HCT116 (cell line): ENCODE measurements around the gene CTIF.

Experiments
- ATF3 ChIP-seq: IDR thresholded peaks from 2 replicates; pipeline ENCODE4 v1.6.1; 2012
- CTCF ChIP-seq, 3 experiments: fragments of 200-600 bp in 1 of 3; sonication (generic) in 1 of 3; IDR thresholded peaks in 2 of 3; conservative IDR thresholded peaks in 1 of 3; 2 replicates each; pipeline ENCODE4 v1.5.1; 2012 to 2017; ENCODE audit warnings: low read depth in 2 of 3, low read length in 2 of 3, antibody characterized with exemption in 1 of 3, borderline replicate concordance in 1 of 3, control low read depth in 1 of 3, mild to moderate bottlenecking in 1 of 3, mixed read lengths in 1 of 3, mixed run types in 1 of 3, moderate library complexity in 1 of 3; ENCODE audit not compliant: insufficient read depth in 1 of 3
- EGR1 ChIP-seq: IDR thresholded peaks from 2 replicates; pipeline ENCODE4 v1.6.1; 2012; ENCODE audit warnings: low read depth
- EZH2 ChIP-seq: fragments of 200-600 bp; sonication (generic); IDR thresholded peaks from 2 replicates; pipeline ENCODE4 v1.6.1; 2017; ENCODE audit warnings: antibody characterized with exemption, mixed run types
- EZH2phosphoT487 ChIP-seq: fragments of 200-600 bp; IDR thresholded peaks from 2 replicates; pipeline ENCODE4 v1.6.1; 2018; ENCODE audit warnings: antibody characterized with exemption, borderline replicate concordance
- JUND ChIP-seq: IDR thresholded peaks from 2 replicates; pipeline ENCODE4 v1.6.1; 2012
- POLR2A ChIP-seq: IDR thresholded peaks from 2 replicates; pipeline ENCODE4 v1.7.0; 2011; ENCODE audit warnings: borderline replicate concordance; ENCODE audit not compliant: insufficient read depth, insufficient read length; ENCODE audit errors: extremely low read depth
- POLR2AphosphoS5 ChIP-seq: IDR thresholded peaks from 2 replicates; pipeline ENCODE4 v1.6.1; 2011; ENCODE audit warnings: mild to moderate bottlenecking, low read depth, low read length, moderate library complexity
- REST ChIP-seq: IDR thresholded peaks from 2 replicates; pipeline ENCODE4 v1.6.1; 2012; ENCODE audit warnings: low read depth
- SP1 ChIP-seq: IDR thresholded peaks from 2 replicates; pipeline ENCODE4 v1.6.1; 2012; ENCODE audit warnings: low read depth
- ZNF274 ChIP-seq: fragments of 200-500 bp; sonication (Bioruptor generic); IDR thresholded peaks from 2 replicates; pipeline ENCODE4 v1.6.1; 2014; ENCODE audit warnings: mild to moderate bottlenecking, low read depth, low read length, inconsistent platforms

- TF ChIP-seq CTCF (IDR thresholded peaks at IDR 0.05 in 2 of 3, conservative IDR thresholded peaks at IDR 0.05 in 1 of 3; ENCODE audit: borderline replicate concordance in 1 of 3, insufficient read depth in 1 of 3, low read depth in 2 of 3, low read length in 2 of 3) (no peak), REST (no peak), EZH2 (no peak), ATF3 (no peak), POLR2A (no peak), SP1 (no peak), EGR1 (no peak), JUND (no peak), EZH2phosphoT487 (no peak), POLR2AphosphoS5 (no peak), ZNF274 (no peak)
Observed at GRCh38 chr18:48837676-48838075, 298.8 kb downstream of the CTIF start.
